Dermis lymphatic vessel endothelial cell (primary cell): ENCODE results near the gene SMARCE1. TPM values are rescaled to one million over a fixed set of nuclear protein-coding genes. Genes with fewer than 3 reads are reported as not detected.

Source experiments
- total RNA-seq: library from RNA; depleted of rRNA; stranded (reverse); fragments of >200 nt; gene quantifications from 2 replicates; pipeline ENCODE4 v1.2.1, GENCODE V29; 2014

Gene SMARCE1
- 72.3 and 106 TPM in 2 replicates for total RNA-seq

DNA sequence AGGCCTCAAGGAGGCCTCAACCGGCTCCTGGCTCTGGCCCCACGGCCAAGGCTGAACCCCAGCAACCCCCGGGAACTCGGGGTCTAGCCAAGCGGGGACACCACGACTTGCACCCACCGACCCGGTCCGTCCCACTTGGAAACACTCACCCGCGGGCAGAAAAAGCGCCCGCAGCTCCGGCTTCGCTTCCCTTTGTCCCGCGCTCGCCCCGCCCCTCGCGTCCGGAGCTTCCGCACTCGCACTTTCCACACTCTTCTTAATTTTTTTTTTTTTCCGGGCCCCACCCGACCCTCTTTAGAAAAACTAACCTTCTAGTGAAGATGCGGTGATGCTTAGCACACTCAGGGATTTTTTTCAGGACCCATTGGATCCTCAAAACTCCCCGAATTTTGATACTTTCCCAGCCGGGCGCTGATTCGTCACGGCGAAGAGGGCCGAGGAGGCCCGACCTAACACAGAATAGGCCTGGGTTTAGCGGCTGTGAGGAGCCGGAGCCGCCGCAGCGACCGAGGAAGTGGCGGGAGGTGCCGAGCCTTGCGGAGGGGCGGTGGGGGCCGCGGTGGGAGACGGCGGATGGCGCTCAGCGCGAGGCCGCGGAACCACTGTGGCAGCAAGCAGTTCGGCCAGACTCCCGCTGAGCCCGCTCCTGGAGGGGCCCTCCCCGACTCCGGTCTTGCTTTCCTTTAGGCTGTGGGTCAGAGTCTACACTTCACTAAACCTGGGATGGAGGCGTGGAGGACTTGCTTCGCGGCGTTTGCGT, at the start of gene SMARCE1:
TSS of gene SMARCE1 (minus strand) at position 195 of the 760 bp plus-strand sequence. CDS start 2,016 bp downstream, outside the sequence.

DNA sequence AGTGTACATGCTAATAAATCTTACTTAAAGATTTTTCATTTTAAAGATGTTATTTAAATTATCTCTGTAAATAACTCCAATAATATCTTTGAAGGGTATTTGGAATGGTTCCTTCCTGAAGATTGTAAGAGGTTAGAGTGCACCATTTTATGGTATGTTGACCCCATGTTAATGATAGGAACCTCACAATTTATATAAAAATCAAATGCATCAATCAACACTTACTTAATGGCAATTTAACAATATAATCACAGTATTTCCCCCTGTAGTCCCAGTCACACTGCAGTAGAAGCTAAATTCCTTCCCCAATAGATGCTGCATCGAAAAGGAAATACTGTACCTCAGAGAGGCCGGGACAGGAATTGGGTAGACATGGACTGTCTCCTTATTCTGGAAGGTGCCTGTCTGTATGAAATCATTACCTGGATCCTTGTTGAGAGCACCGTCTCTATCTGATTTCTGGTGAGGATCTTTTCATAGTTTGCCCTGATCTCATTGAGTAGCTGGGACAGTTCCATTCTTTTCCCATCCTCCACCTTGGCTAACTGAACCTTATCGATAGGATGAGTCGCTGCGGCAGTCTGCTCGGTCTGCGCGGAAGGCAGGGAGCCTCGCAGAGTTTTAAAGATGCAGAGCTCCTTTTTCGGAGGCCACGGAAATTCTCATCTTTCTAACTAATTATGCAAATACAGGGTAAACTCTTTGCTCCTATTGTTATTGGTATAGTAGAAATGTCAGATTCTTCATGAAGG, 17.1 kb upstream of the SMARCE1 start, which contains the start of gene KRT222:
TSS of gene KRT222 (minus strand) at position 596 of the 752 bp plus-strand sequence. CDS start at position 518, 78 bp downstream.

Other genes with a start within 250 kb of the SMARCE1 start
- 16.1 and 20.0 TPM in 2 replicates for gene TOP2A, start 229.9 kb downstream of the SMARCE1 start, total RNA-seq
- 242 and 387 TPM in 2 replicates for gene IGFBP4, start 204.4 kb downstream of the SMARCE1 start, total RNA-seq
- gene TNS4, start 146.2 kb downstream of the SMARCE1 start, total RNA-seq, result not detected in 2 replicates
- under 0.01 TPM in 1 of 2 replicates, not detected in the other for gene CCR7, start 82.3 kb downstream of the SMARCE1 start, total RNA-seq
- gene KRT222, start 17.4 kb upstream of the SMARCE1 start, total RNA-seq, result 0.22 and 0.60 TPM in 2 replicates
- not detected in 2 replicates for gene KRT24, start 55.9 kb upstream of the SMARCE1 start, total RNA-seq
- gene KRT25, start 107.5 kb upstream of the SMARCE1 start, total RNA-seq, result not detected in 2 replicates
- not detected in 2 replicates for gene KRT26, start 124.4 kb upstream of the SMARCE1 start, total RNA-seq
- not detected in 2 replicates for gene KRT27, start 134.7 kb upstream of the SMARCE1 start, total RNA-seq
- not detected in 2 replicates for gene KRT28, start 152.1 kb upstream of the SMARCE1 start, total RNA-seq
- 2.4 and 2.7 TPM in 2 replicates for gene KRT10, start 174.8 kb upstream of the SMARCE1 start, total RNA-seq
- gene KRT12, start 219.4 kb upstream of the SMARCE1 start, total RNA-seq, result not detected in 2 replicates
- not detected in 2 replicates for gene KRT20, start 237.4 kb upstream of the SMARCE1 start, total RNA-seq